ENCODE measurements around the gene FYN.

DNA sequence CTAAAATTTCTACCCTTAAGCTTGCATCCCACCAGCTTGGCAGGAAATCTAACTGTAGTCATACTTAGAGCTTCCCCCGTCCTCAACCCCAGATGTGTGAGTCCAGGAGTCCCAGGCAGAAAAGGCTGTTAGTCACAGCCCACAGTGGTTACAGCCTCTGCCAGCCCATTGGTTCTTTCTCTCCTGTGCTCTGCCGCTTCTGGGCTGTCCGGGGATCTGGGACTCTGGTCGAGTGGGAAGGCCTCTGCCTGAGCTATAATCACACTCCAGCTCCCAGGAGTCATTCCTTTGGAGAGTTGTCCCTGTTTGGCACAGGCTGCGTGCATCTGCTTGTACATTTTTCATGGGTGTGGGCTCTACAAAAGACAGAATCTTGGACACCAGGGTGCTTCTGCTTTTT lies 45.6 kb upstream of the FYN start:
- TF ChIP-seq L3MBTL2 (conservative IDR thresholded peaks at IDR 0.05) (no peak), SP1 (IDR thresholded peaks at IDR 0.05) (no peak), ELF4 (IDR thresholded peaks at IDR 0.05) (no peak), NFRKB (IDR thresholded peaks at IDR 0.05) (no peak), FOXK2 (IDR thresholded peaks at IDR 0.05) (no peak), BHLHE40 (IDR thresholded peaks at IDR 0.05; ENCODE audit: borderline replicate concordance) (no peak), ZNF384 (IDR thresholded peaks at IDR 0.05) (no peak), FOXM1 (IDR thresholded peaks at IDR 0.05; ENCODE audit: borderline replicate concordance) (no peak), PKNOX1 (IDR thresholded peaks at IDR 0.05) (no peak)
